NCI-H82 (cell line): ENCODE measurements around the gene CNOT3.
"Not testable (repeated sequence)": the region's sequence is repeated elsewhere in the genome, so short reads cannot be mapped to it uniquely, and the experiment has no call there.

ENCODE experiments used
- DNase-seq: peaks from one replicate; lab custom pipeline; 2025; lab: John Stamatoyannopoulos, UW

Gene CNOT3

GRCh38 chr19:54171736-54172431, 34.3 kb downstream of the CNOT3 start:
- DNase-seq: not testable (repeated sequence)

DNA sequence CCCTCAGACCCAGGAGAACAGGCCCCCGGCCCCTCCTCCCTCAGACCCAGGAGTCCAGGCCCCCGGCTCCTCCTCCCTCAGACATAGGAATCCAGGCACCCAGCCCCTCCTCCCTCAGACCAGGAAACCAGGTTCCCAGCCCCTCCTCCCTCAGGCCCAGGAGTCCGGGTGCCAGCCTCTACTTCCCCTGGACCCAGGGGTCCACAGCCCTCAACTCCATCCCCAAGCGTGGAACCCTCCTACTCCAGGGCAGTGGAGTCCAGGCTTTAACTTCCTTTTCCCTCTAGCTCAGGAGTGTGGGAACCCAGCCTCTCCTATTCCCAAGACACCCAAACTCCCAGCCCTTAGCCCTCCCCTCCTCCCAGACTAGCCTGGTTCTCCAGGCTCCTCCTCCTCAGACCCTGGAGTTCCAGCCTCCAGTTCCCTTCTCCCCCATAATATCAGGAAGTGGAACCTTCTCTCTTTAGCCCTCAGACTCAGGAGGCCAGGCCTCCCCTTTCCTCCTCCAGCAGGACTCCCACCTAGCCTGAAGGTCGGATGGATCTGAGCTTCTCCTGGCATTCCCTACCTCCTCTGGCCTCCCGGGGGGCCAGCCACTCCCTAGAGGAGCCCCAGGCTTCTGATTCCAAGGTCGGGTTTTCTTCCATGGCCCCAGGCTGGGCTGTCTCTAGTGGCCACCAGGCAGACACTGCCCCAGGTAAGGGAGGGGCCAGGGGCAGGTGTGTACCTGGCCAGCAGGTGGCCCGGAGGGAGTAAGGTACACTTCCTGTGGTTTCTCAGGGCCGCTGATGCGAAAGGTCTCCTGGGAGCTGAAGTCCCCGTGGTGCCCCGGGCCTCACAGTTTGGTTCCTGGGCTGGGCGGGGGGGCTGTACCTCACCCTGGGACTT, 35.2 kb downstream of the CNOT3 start, which contains the start of gene TMC4:
TMC4 (minus strand) TSS at position 690 of the 888 bp plus-strand sequence; CDS start at position 647, 43 bp downstream.
- DNase-seq: peak; percentile 34

DNA sequence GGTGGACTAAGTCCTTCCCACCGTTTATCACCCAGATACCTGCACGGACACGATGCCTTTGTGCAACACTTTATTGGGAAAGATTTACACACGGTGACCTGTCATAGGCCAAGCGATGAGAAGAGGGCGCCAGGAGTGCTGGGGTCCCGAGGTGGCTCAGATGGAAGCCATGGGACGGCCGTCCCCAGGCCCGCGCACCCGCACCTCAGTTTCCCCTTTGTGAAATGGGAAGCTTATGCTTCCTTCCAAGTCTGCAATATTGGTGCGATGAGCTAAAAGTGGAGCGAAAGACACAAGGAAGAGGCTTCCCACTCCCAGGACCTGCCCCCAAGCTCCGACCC, 35.8 kb downstream of the CNOT3 start:
- DNase-seq: no peak

DNA sequence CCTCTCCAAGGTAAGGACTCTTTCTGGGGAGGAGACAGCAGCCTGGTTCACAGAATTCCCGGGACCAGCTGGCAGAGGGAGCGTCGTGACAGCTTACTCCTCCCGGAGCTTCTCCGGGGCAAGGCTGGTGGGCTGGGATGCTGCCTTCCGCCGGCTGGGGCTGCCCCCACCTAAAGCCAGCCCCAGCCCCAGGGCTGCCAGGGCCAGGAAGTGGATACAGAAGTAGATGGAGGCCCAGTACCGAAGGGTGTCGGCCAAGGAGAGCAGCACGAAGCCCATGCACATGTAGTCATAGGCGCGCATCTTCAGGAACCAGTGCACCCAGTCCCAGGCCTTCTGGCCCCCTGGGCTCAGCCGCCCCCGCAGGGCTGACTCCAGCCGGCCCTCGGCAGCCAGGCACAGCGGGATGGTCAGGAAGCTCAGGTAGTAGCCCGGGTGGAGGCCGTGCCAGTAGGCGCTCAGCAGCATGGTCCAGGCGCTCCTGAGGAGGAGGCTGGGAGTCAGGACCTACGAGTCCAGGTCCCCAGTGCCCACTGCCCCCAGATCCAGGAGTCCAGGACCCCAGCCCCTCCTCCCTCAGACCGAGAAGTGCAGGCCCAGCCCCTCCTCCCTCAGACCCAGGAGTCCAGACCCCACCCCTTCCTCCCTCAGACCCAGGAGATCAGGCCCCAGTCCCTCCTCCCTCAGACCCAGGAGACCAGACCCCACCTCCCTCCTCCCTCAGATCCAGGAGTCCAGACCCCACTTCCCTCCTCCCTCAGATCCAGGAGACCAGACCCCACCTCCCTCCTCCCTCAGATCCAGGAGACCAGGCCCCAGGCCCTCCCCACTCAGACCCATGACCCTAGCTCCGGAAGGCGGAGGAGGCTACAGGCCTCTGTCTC, 36.6 kb downstream of the CNOT3 start:
- DNase-seq: no peak

- peak; percentile 67 for DNase-seq
Observed at GRCh38 chr19:54178581-54179261, 41.2 kb downstream of the CNOT3 start.

DNA sequence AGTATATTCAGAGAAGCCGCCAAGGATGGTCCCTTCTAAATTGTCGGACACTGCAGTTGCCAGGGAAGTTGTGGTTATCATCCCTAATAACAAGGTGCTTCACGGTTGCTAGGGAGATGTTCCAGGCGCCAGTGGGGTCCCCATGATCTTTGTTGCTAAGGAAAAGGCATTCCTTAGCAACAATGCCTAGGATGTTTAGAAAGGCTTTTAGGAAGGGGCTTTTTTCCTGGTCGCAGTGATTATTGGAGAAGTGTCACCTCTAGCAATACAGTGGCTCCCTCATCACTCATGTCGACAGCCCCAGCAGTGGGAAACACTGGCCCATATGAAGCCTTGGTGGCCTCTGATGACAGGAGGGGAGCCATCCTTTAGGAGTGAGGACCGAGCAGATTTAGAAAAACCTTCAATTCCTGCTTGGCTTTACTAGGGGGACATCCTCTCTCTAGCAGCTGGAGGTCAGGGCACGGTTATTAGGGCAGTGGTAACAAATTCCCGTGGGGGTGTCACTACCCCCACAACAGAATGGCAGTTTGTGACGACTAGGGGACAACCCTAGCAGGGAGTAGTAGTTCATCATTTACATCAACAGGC, 41.8 kb downstream of the CNOT3 start:
- DNase-seq: no peak

DNA sequence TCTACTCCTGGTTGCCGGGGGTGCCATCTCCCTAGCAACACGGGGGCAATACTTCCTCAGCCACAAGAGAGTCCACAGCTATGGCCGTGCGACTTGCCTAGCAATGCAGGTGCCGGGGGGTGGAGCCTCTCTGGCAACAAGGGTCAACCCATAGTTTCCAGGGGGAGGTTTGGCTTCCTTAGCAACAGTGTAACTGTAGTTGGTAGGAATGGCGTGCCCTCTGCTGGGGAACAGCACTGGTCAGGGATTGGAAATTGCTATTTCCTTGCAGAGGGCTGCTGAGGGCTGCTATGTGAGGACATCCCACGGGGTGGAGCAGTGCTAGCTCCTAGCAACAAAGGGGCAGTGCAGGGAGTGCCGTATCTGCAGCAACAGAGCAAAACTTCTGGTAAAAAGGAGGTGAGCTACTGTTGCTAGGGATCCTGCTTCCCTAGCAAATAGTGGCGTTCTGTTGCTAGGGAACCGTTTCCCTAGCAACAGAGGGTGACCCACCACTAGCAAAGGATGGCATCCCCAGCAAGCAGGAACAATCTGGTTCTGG, 42.4 kb downstream of the CNOT3 start:
- peak; percentile 84 for DNase-seq

DNA sequence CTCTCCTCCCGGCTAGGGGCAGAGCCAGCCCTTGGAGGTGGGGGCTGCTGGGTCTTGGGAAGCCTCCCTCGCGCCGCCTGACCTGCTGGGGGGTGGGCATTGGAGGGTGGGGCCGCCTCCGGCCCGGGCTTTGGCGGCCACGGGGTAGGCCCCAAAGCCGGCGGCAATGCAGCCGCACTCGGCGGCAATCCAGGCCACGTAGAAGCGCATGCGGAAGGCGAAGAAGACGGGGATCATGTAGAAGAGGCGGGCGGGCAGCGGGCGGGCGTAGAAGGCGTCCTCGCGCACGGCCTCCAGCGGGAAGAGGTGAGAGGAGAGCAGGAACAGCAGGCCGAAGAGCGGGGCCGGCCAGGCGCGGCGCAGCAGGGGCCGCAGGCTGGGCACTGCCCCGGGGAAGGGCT, 43.1 kb downstream of the CNOT3 start:
- no peak for DNase-seq

DNA sequence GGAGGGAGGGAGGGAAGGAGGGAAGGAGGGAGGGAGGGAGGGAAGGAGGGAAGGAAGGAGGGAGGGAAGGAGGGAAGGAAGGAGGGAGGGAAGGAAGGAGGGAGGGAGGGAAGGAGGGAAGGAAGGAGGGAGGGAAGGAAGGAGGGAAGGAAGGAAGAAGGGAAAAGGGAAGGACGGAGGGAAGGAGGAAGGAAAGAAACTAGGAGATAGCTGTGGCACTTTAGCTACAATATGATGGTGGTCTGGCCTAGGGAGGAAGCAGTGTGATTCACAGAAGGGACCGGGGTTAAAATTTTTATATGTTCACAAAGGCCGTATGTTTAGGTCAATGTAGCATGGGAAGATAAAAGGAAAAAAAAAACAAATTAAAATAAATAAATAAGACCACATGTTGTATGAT, 44.3 kb downstream of the CNOT3 start:
- not testable (repeated sequence) for DNase-seq

GRCh38 chr19:54183431-54183830, 45.9 kb downstream of the CNOT3 start:
- DNase-seq: no peak

DNA sequence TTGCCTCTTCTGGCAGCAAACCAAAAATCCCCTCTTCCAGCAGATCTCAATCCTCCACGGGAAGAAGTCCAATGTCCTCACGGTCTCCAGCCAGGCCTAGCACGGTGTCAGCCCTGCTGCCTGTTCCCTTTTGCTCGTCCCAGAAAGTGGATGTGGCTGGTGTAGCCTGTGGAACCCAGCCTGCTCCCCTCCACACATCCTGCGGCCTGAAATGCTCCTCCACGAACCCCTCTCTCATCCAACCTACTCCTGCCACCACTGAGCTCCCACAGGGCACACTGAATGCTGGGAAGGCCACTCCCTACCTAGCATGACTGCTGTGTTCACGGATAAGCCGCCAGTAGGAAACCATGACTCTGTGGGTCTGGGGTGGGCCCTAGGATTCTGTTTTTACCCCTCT, 48.8 kb downstream of the CNOT3 start:
- DNase-seq: no peak

DNA sequence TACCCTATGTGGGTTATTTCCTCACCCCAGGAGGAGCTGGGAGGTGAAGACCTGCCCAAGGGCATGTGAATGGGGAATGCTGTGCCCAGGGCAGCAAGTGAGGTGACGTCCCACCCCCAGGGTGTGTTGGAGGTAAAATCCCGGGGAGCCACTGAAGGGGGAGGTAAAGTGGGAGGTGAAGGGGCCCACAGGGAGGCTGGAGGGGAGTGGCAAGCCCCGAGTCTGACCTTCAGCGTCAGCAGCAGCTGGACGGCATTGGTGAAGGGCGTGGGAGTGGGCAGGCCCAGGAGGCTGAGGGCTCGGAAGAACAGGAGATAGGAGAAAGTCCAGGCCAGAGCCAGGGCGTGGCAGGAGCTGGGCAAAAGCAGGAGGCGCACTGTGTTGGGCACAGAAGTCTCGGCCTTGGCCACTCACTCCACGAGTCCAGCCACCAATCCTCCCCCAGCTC, 49.4 kb downstream of the CNOT3 start:
- no peak for DNase-seq

DNA sequence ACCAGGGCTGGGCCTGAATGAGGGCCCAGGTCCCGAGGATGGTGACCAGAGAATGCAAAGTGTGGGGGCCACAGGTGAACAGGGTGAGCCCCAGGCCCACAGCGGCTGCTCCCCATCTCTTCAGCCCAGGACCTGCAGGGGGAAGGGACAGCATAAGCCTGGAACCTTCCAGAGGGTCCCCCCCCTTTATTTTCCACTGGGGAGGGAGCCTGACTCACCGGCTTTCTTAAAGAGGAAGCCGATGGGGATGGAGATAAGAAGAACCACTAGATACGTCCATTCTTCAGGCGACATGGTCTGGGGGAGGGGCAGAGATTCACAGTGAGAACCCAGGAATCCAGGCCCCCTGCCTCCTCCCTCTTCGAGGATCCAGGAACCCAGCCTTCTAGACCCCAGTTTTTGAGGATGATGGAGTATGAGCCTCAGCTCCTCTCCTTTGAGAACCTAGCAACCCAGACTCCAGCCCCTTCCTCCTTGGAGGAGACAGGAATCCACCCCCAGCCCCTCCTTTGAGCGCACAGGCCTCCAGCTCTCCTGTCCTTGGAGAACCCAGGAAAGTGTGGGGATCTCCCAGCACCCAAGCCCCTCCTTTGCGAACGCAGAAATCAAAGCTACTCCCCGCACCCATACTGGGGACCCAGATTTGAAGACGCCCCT, 50.8 kb downstream of the CNOT3 start:
- peak; percentile 42 for DNase-seq

GRCh38 chr19:54189145-54189734, 51.7 kb downstream of the CNOT3 start, which contains the start of gene MBOAT7:
Gene MBOAT7 (minus strand): TSS chr19:54189580. CDS start chr19:54188508, 1,072 bp downstream.
- peak; percentile 93 for DNase-seq

DNA sequence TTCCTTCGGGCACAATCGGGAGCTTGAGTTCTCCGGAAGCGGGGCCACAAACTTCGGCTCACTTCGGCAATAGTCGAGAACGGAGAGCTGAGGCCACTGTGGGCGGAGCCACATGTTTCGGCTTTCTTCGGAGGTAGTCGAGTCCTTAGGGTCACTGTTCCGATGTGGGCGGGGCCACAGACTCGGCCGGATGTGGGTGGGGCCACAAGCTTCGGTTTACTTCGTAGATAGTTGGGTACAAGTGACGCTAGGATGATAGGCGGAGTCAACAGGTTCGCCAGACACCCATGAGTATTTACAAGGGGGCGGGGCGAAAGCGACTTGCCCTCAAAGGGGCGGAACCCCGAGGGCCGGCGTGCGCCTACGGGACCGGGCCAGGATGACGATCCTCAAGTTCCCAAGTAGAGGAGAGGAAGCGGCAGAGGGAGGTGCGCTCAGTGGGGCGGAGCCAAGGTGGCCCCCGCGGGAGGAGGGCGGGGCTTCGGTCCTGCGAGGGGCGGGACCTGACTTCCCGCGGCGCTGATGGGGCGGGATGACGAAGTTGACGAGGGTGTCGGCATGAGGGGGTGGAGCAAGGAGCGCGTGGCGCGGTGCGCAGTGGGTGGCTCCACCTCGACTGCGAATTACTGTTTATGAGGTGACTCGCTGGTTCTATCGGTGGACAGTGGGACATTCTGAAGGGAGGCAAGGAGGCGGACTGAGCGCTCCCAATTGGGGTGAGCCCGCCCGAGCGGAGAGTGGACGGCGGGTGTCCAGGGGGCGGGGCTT, 52.4 kb downstream of the CNOT3 start:
- peak; percentile 100 for DNase-seq

- DNase-seq: peak; percentile 99
Observed at GRCh38 chr19:54190503-54191010, 53.0 kb downstream of the CNOT3 start.

DNA sequence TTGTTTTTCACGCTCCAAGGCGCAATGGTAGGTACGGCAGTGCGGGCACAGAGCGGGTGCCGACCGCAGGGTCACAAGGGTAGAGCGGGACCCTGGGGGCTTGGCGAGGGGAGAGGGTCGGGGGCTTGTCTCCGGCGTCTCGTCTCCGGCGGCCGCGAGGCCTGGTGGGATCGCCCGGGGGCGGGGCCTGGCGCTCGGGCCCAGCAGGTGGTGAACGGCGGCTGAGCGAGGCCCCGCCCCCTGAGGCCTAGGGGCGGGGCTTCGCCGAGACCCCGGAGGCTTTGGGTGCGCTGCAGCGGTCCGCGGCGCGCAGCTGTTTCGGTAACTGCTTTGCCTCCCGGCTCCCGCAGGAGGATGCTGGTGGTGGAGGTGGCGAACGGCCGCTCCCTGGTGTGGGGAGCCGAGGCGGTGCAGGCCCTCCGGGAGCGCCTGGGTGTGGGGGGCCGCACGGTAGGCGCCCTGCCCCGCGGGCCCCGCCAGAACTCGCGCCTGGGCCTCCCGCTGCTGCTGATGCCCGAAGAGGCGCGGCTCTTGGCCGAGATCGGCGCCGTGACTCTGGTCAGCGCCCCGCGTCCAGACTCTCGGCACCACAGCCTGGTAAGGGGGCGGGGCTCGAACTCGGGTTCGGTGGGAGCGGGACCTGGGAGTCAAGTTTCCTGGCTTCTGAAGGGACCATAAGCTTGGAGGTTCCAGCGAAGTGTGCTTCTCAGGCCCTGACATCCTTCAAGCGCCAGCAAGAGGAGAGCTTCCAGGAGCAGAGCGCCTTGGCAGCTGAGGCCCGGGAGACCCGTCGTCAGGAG, 53.6 kb downstream of the CNOT3 start, which contains the start of gene TSEN34:
TSEN34 (plus strand) TSS at position 298 of the 800 bp plus-strand sequence; CDS start at position 355, 57 bp downstream.
- peak; percentile 89 for DNase-seq
